HEK293 (cell line): ENCODE data around the gene DNASE2B.

Source experiments
- CTCF ChIA-PET: fragments of 350-600 bp; formaldehyde crosslinking; extraction: SDS; loops from one replicate; lab custom pipeline; 2021; ENCODE audit warnings: antibody characterized with exemption; lab: Yijun Ruan, JAX
- POLR2A ChIA-PET: fragments of 300-600 bp; formaldehyde crosslinking; extraction: SDS; loops from one replicate; lab custom pipeline; 2020; ENCODE audit warnings: antibody characterized with exemption, inconsistent platforms; lab: Yijun Ruan, JAX
- H3K27ac ChIP-seq: fragments of 200-500 bp; sonication (Bioruptor generic); 2 replicates; pipeline ENCODE4 v1.5.1; 2014; ENCODE audit warnings: low read depth, low read length, control low read depth, inconsistent platforms; ENCODE audit errors: extremely low read depth
- H3K36me3 ChIP-seq, 2 experiments: fragments of 200-500 bp in 1 of 2; sonication (Bioruptor generic) in 1 of 2; 1 replicate in 1 of 2; 2 replicates in 1 of 2; pipeline ENCODE4 v1.5.1; 2014 to 2017; ENCODE audit warnings: inconsistent platforms in 2 of 2, low read length in 2 of 2; ENCODE audit not compliant: control insufficient read depth in 2 of 2, insufficient read depth in 1 of 2
- H3K4me1 ChIP-seq: fragments of 200-500 bp; sonication (Bioruptor generic); 2 replicates; pipeline ENCODE4 v1.5.1; 2014; ENCODE audit warnings: mild to moderate bottlenecking, low read length, inconsistent platforms; ENCODE audit not compliant: control insufficient read depth, insufficient read depth
- H3K4me3 ChIP-seq: 2 replicates; pipeline ENCODE4 v1.5.1; 2011; ENCODE audit warnings: low read depth, mild to moderate bottlenecking, control low read depth, low read length, moderate library complexity
- H3K9me3 ChIP-seq: fragments of 200-500 bp; sonication (Bioruptor generic); 2 replicates; pipeline ENCODE4 v1.5.1; 2014; ENCODE audit warnings: low read depth, low read length, inconsistent platforms; ENCODE audit not compliant: control insufficient read depth, insufficient read depth
- BCL11B ChIP-seq: fragments of 450-650 bp; formaldehyde crosslinking; IDR thresholded peaks from 2 replicates; pipeline ENCODE4 v1.5.1; 2016; ENCODE audit warnings: low read depth, missing biosample characterization, missing genetic modification characterization
- KLF7 ChIP-seq: fragments of 450-650 bp; formaldehyde crosslinking; IDR thresholded peaks from 2 replicates; pipeline ENCODE4 v1.5.1; 2016; ENCODE audit warnings: missing biosample characterization, missing genetic modification characterization, borderline replicate concordance
- MEIS1 ChIP-seq: sonication (generic); formaldehyde crosslinking; IDR thresholded peaks from 2 replicates; pipeline ENCODE4 v1.8.1; 2022; ENCODE audit warnings: missing genetic modification reagents, mild to moderate bottlenecking, borderline replicate concordance
- SCRT2 ChIP-seq: fragments of 450-650 bp; formaldehyde crosslinking; IDR thresholded peaks from 2 replicates; pipeline ENCODE4 v1.5.1; 2016; ENCODE audit warnings: missing biosample characterization, missing genetic modification characterization
- SP2 ChIP-seq: fragments of 450-650 bp; formaldehyde crosslinking; IDR thresholded peaks from 2 replicates; pipeline ENCODE4 v1.5.1; 2016; ENCODE audit warnings: missing biosample characterization, missing genetic modification characterization
- YY2 ChIP-seq: fragments of 450-650 bp; formaldehyde crosslinking; IDR thresholded peaks from 2 replicates; pipeline ENCODE4 v1.5.1; 2016; ENCODE audit warnings: missing biosample characterization, missing genetic modification characterization
- ZBTB48 ChIP-seq: fragments of 450-650 bp; formaldehyde crosslinking; IDR thresholded peaks from 2 replicates; pipeline ENCODE4 v1.5.1; 2016; ENCODE audit warnings: missing biosample characterization, missing genetic modification characterization
- ZEB2 ChIP-seq: fragments of 450-650 bp; formaldehyde crosslinking; IDR thresholded peaks from 2 replicates; pipeline ENCODE4 v1.5.1; 2016; ENCODE audit warnings: missing biosample characterization, missing genetic modification characterization
- ZIC2 ChIP-seq: fragments of 450-650 bp; formaldehyde crosslinking; IDR thresholded peaks from 2 replicates; pipeline ENCODE4 v1.5.1; 2016; ENCODE audit warnings: missing biosample characterization, missing genetic modification characterization
- ZNF112 ChIP-seq: fragments of 450-650 bp; formaldehyde crosslinking; IDR thresholded peaks from 2 replicates; pipeline ENCODE4 v1.5.0; 2017; ENCODE audit warnings: missing biosample characterization, missing genetic modification characterization
- ZNF132 ChIP-seq: fragments of 450-650 bp; formaldehyde crosslinking; IDR thresholded peaks from 2 replicates; pipeline ENCODE4 v1.5.1; 2017; ENCODE audit warnings: missing biosample characterization, missing genetic modification characterization, borderline replicate concordance
- ZNF146 ChIP-seq: fragments of 450-650 bp; formaldehyde crosslinking; IDR thresholded peaks from 2 replicates; pipeline ENCODE4 v1.5.1; 2016; ENCODE audit warnings: missing biosample characterization, missing genetic modification characterization
- ZNF211 ChIP-seq: fragments of 450-650 bp; formaldehyde crosslinking; IDR thresholded peaks from 2 replicates; pipeline ENCODE4 v1.5.1; 2016; ENCODE audit warnings: low read depth, missing biosample characterization, missing genetic modification characterization
- ZNF23 ChIP-seq: fragments of 450-650 bp; formaldehyde crosslinking; IDR thresholded peaks from 2 replicates; pipeline ENCODE4 v1.5.1; 2016; ENCODE audit warnings: missing biosample characterization, missing genetic modification characterization, borderline replicate concordance
- ZNF239 ChIP-seq: fragments of 450-650 bp; formaldehyde crosslinking; IDR thresholded peaks from 2 replicates; pipeline ENCODE4 v1.5.1; 2016; ENCODE audit warnings: missing biosample characterization, missing genetic modification characterization
- ZNF311 ChIP-seq: fragments of 450-650 bp; formaldehyde crosslinking; IDR thresholded peaks from 2 replicates; pipeline ENCODE4 v1.5.1; 2017; ENCODE audit warnings: missing biosample characterization, missing genetic modification characterization, borderline replicate concordance
- ZNF473 ChIP-seq: fragments of 450-650 bp; formaldehyde crosslinking; IDR thresholded peaks from 2 replicates; pipeline ENCODE4 v1.5.1; 2017; ENCODE audit warnings: missing biosample characterization, missing genetic modification characterization
- ZNF670 ChIP-seq: fragments of 450-650 bp; formaldehyde crosslinking; IDR thresholded peaks from 2 replicates; pipeline ENCODE4 v1.5.1; 2016; ENCODE audit warnings: missing biosample characterization, missing genetic modification characterization, low read depth
- ZNF792 ChIP-seq: fragments of 450-650 bp; formaldehyde crosslinking; IDR thresholded peaks from 2 replicates; pipeline ENCODE4 v1.5.1; 2016; ENCODE audit warnings: missing biosample characterization, missing genetic modification characterization
- TF ChIP-seq, protein P1 (sequence below): fragments of 450-650 bp; formaldehyde crosslinking; IDR thresholded peaks from 2 replicates; pipeline ENCODE4 v1.5.1; 2016; ENCODE audit warnings: missing biosample characterization, missing genetic modification characterization, borderline replicate concordance
- TF ChIP-seq, protein P2 (sequence below): fragments of 450-650 bp; formaldehyde crosslinking; IDR thresholded peaks from 2 replicates; pipeline ENCODE4 v1.5.1; 2017; ENCODE audit warnings: missing biosample characterization, missing genetic modification characterization
- TF ChIP-seq, protein P3 (sequence below): fragments of 450-650 bp; formaldehyde crosslinking; IDR thresholded peaks from 2 replicates; pipeline ENCODE4 v1.5.1; 2016; ENCODE audit warnings: missing biosample characterization, missing genetic modification characterization
- TF ChIP-seq, protein P4 (sequence below): fragments of 450-650 bp; formaldehyde crosslinking; IDR thresholded peaks from 2 replicates; pipeline ENCODE4; 2016; ENCODE audit warnings: missing biosample characterization, missing genetic modification characterization
- TF ChIP-seq, protein P5 (sequence below): fragments of 450-650 bp; formaldehyde crosslinking; IDR thresholded peaks from 2 replicates; pipeline ENCODE4 v1.5.1; 2016; ENCODE audit warnings: missing biosample characterization, missing genetic modification characterization

DNASE2B gene

GRCh38 chr1:84426376-84426775 lies 28.1 kb downstream of the DNASE2B start:
- ChIA-PET POLR2A (no interaction called here), CTCF (interaction anchor here (0.7 kb wide), 1 partner anchor 304 kb away, joined by 4 read pairs; no protein-coding TSS in a partner anchor)
- no peak for TF ChIP-seq ZNF23 (tag by site-specific recombination)
- TF ChIP-seq, protein P1, sequence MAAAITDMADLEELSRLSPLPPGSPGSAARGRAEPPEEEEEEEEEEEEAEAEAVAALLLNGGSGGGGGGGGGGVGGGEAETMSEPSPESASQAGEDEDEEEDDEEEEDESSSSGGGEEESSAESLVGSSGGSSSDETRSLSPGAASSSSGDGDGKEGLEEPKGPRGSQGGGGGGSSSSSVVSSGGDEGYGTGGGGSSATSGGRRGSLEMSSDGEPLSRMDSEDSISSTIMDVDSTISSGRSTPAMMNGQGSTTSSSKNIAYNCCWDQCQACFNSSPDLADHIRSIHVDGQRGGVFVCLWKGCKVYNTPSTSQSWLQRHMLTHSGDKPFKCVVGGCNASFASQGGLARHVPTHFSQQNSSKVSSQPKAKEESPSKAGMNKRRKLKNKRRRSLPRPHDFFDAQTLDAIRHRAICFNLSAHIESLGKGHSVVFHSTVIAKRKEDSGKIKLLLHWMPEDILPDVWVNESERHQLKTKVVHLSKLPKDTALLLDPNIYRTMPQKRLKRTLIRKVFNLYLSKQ (tag by site-specific recombination): no peak
- no peak for TF ChIP-seq ZNF311 (tag by site-specific recombination)
- TF ChIP-seq ZIC2: no peak
- TF ChIP-seq, protein P2, sequence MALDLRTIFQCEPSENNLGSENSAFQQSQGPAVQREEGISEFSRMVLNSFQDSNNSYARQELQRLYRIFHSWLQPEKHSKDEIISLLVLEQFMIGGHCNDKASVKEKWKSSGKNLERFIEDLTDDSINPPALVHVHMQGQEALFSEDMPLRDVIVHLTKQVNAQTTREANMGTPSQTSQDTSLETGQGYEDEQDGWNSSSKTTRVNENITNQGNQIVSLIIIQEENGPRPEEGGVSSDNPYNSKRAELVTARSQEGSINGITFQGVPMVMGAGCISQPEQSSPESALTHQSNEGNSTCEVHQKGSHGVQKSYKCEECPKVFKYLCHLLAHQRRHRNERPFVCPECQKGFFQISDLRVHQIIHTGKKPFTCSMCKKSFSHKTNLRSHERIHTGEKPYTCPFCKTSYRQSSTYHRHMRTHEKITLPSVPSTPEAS (tag by site-specific recombination): no peak
- TF ChIP-seq KLF7: no peak
- TF ChIP-seq, protein P3, sequence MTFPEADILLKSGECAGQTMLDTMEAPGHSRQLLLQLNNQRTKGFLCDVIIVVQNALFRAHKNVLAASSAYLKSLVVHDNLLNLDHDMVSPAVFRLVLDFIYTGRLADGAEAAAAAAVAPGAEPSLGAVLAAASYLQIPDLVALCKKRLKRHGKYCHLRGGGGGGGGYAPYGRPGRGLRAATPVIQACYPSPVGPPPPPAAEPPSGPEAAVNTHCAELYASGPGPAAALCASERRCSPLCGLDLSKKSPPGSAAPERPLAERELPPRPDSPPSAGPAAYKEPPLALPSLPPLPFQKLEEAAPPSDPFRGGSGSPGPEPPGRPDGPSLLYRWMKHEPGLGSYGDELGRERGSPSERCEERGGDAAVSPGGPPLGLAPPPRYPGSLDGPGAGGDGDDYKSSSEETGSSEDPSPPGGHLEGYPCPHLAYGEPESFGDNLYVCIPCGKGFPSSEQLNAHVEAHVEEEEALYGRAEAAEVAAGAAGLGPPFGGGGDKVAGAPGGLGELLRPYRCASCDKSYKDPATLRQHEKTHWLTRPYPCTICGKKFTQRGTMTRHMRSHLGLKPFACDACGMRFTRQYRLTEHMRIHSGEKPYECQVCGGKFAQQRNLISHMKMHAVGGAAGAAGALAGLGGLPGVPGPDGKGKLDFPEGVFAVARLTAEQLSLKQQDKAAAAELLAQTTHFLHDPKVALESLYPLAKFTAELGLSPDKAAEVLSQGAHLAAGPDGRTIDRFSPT (tag by site-specific recombination): no peak
- no peak for TF ChIP-seq MEIS1 (CRISPR knock-in tag)
- TF ChIP-seq SCRT2 (tag by site-specific recombination): no peak
- TF ChIP-seq ZNF132 (tag by site-specific recombination): no peak
- TF ChIP-seq ZBTB48 (tag by site-specific recombination): no peak
- H3K27ac ChIP-seq: no peak overlapping the region
- no peaks in the 10 kb centered on the region for H3K9me3 ChIP-seq
- H3K4me1 ChIP-seq: no peaks in the 10 kb centered on the region
- H3K36me3 ChIP-seq: no peaks in the 10 kb centered on the region
- no peak overlapping the region for H3K4me3 ChIP-seq

DNA sequence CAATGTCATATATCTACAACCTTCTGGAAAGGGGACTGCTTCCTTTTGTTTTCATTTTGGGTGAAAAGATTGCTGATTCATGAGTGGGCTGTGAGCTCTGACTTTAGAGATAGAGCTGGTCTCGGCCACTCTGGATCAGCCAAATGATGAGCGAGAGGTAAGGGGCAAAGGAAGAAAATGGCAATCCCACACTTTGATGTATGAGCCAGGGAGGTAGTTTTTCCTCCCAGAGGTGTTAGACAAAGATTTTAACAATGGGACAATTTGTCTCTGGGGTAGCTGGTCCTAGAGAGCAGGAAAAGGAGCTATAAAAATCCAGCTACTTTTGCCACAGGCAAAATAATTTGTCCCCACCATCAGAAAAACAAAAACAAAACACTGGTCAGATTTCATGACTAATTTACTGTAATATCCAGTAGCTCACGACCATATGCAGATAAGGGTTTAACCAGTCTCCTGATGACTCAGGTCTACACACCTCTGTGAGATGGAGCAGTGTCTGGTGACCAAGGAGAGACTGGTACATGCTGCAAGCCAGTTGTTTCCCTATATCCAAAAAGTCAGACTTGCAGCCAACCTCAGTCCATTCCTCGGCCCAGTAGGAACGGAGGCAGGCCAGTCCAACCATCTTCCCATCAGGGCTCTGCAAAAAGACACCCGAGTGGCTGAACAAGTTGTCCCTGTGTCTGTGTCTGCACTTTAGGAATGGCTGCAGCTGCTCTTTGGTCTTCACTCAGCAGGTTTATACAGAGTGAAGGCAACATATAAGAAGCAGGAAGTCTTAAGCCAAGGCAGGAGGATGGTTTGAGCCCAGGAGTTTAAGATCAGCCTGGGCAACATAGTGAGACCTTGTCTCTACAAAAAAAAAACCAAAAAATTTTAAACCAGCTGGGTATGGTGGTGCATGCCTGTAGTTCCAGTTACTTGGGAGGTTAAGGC lies 29.2 kb downstream of the DNASE2B start:
- POLR2A ChIA-PET: no interaction called here
- no peak overlapping the region for H3K4me3 ChIP-seq
- H3K9me3 ChIP-seq: no peaks in the 10 kb centered on the region
- CTCF ChIA-PET: interaction anchor here (0.5 to 0.9 kb wide), 6 partner anchors 226 to 522 kb away, joined by 3 to 4 read pairs (median 3); partner anchors contain the start of gene PRKACB
- no peaks in the 10 kb centered on the region for H3K4me1 ChIP-seq
- no peaks in the 10 kb centered on the region for H3K36me3 ChIP-seq
- H3K27ac ChIP-seq: no peak overlapping the region
- TF ChIP-seq, protein P4, sequence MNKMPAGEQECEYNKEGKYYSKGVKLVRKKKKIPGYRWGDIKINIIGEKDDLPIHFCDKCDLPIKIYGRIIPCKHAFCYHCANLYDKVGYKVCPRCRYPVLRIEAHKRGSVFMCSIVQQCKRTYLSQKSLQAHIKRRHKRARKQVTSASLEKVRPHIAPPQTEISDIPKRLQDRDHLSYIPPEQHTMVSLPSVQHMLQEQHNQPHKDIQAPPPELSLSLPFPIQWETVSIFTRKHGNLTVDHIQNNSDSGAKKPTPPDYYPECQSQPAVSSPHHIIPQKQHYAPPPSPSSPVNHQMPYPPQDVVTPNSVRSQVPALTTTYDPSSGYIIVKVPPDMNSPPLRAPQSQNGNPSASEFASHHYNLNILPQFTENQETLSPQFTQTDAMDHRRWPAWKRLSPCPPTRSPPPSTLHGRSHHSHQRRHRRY (tag by site-specific recombination): no peak
- TF ChIP-seq, protein P3 (tag by site-specific recombination): no peak
- TF ChIP-seq MEIS1 (CRISPR knock-in tag) (no peak), ZIC2 (no peak), BCL11B (tag by site-specific recombination) (no peak), ZNF670 (tag by site-specific recombination) (no peak), YY2 (tag by site-specific recombination) (no peak), ZNF239 (tag by site-specific recombination) (no peak), ZNF792 (no peak), ZNF473 (no peak), ZNF146 (no peak), ZEB2 (tag by site-specific recombination) (no peak), SP2 (tag by site-specific recombination) (no peak), ZNF112 (no peak), ZNF211 (tag by site-specific recombination) (no peak)
- TF ChIP-seq, protein P5, sequence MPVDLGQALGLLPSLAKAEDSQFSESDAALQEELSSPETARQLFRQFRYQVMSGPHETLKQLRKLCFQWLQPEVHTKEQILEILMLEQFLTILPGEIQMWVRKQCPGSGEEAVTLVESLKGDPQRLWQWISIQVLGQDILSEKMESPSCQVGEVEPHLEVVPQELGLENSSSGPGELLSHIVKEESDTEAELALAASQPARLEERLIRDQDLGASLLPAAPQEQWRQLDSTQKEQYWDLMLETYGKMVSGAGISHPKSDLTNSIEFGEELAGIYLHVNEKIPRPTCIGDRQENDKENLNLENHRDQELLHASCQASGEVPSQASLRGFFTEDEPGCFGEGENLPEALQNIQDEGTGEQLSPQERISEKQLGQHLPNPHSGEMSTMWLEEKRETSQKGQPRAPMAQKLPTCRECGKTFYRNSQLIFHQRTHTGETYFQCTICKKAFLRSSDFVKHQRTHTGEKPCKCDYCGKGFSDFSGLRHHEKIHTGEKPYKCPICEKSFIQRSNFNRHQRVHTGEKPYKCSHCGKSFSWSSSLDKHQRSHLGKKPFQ (tag by site-specific recombination): no peak
